Osteoblast (primary cell): ENCODE results near the gene LSM4. TPM values are rescaled to one million over a fixed set of nuclear protein-coding genes. Genes with fewer than 3 reads are reported as not detected.
A peak's percentile ranks its signal among the peaks of the same experiment; 100 is the strongest.

Experiments
- DNase-seq: peaks from one replicate; pipeline ENCODE4 v3.0.0; 2011; ENCODE audit warnings: low spot score, mixed read lengths; ENCODE audit not compliant: insufficient read length; ENCODE audit errors: missing footprints
- H2AFZ ChIP-seq: 2 replicates; pipeline ENCODE4 v1.6.0; 2011; ENCODE audit warnings: mild to moderate bottlenecking, low read length
- H3K27ac ChIP-seq: 2 replicates; pipeline ENCODE4 v1.5.1; 2011; ENCODE audit warnings: mild to moderate bottlenecking, low read depth, low read length, moderate library complexity
- H3K27me3 ChIP-seq: 2 replicates; pipeline ENCODE4 v1.6.0; 2012; ENCODE audit warnings: mild to moderate bottlenecking, control low read depth, inconsistent platforms, low read length, moderate library complexity; ENCODE audit not compliant: insufficient read depth
- H3K36me3 ChIP-seq: 2 replicates; pipeline ENCODE4 v1.5.1; 2011; ENCODE audit warnings: mild to moderate bottlenecking, low read length, control low read depth, moderate library complexity; ENCODE audit not compliant: insufficient read depth
- H3K4me1 ChIP-seq: 2 replicates; pipeline ENCODE4 v1.5.1; 2011; ENCODE audit warnings: mild to moderate bottlenecking, low read length, control low read depth, moderate library complexity; ENCODE audit not compliant: insufficient read depth
- H3K4me2 ChIP-seq: 2 replicates; pipeline ENCODE4 v1.6.0; 2011; ENCODE audit warnings: mild to moderate bottlenecking, low read length; ENCODE audit not compliant: insufficient read depth
- H3K4me3 ChIP-seq: fragments of 200-600 bp; sonication (generic); 3 replicates; pipeline ENCODE4 v1.5.1; 2012; ENCODE audit warnings: mild to moderate bottlenecking, low read length, inconsistent platforms; ENCODE audit not compliant: insufficient read depth
- H3K79me2 ChIP-seq: 2 replicates; pipeline ENCODE4 v1.6.0; 2012; ENCODE audit warnings: mild to moderate bottlenecking, low read length, control low read depth, inconsistent platforms; ENCODE audit not compliant: insufficient read depth
- H3K9me3 ChIP-seq: 2 replicates; pipeline ENCODE4 v1.5.1; 2011; ENCODE audit warnings: low read depth, low read length, control low read depth
- H4K20me1 ChIP-seq: 2 replicates; pipeline ENCODE4 v1.6.0; 2012; ENCODE audit warnings: mild to moderate bottlenecking, low read length, control low read depth; ENCODE audit not compliant: insufficient read depth
- total RNA-seq: library from RNA; depleted of rRNA; stranded (reverse); fragments of >200 nt; gene quantifications from 2 replicates; pipeline ENCODE4 v1.2.3, GENCODE V29; 2012
- TF ChIP-seq, protein P1 (sequence below): IDR thresholded peaks from 2 replicates; pipeline ENCODE4 v1.5.1; 2011; ENCODE audit warnings: mild to moderate bottlenecking, low read depth, low read length, moderate library complexity; ENCODE audit errors: extremely low read depth

LSM4 gene
- total RNA-seq, 1 donor, result 74.6 TPM

DNA sequence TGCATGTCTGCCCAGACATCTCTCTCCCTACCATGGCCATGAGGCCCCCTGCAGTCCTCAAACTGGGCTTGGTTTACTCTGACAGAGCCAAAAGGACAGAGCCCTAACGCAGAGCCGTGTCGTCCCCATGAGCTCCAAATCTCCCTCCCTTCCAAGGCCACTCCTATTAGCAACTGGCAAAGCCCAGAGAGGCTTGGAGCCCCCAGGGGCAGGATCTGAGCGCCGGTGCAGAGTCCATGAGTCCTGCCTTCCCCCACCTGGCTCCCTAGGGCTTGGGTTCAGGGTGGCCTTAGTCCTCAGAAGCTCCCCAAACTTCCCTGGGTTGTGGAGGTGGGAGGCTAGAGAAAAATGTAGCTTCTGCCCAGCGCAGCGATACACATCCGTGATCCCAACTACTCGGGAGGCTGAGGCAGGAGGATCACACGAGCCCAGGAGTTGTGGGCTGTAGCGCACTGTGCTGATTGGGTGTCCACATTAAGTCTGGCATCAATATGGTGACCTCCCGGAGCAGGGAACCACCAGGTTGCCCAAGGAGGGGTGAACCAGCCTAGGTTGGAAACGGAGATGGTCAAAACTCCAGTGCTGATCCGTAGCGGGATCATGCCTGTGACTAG, 10.1 kb upstream of the LSM4 start:
- H3K9me3 ChIP-seq, result no peaks in the 10 kb centered on the region
- no peaks in the 10 kb centered on the region for H3K36me3 ChIP-seq
- no peaks in the 10 kb centered on the region for H4K20me1 ChIP-seq
- H3K27ac ChIP-seq, result no peak overlapping the region
- H3K79me2 ChIP-seq, result no peaks in the 10 kb centered on the region
- no peak overlapping the region for H3K4me2 ChIP-seq
- no peak overlapping the region for H2AFZ ChIP-seq
- peaks cover 10% of the 10 kb centered on the region for H3K4me1 ChIP-seq
- peak; percentile 22 for DNase-seq
- H3K4me3 ChIP-seq, result no peak overlapping the region
- H3K27me3 ChIP-seq, result peaks cover 2% of the 10 kb centered on the region
- TF ChIP-seq, protein P1, sequence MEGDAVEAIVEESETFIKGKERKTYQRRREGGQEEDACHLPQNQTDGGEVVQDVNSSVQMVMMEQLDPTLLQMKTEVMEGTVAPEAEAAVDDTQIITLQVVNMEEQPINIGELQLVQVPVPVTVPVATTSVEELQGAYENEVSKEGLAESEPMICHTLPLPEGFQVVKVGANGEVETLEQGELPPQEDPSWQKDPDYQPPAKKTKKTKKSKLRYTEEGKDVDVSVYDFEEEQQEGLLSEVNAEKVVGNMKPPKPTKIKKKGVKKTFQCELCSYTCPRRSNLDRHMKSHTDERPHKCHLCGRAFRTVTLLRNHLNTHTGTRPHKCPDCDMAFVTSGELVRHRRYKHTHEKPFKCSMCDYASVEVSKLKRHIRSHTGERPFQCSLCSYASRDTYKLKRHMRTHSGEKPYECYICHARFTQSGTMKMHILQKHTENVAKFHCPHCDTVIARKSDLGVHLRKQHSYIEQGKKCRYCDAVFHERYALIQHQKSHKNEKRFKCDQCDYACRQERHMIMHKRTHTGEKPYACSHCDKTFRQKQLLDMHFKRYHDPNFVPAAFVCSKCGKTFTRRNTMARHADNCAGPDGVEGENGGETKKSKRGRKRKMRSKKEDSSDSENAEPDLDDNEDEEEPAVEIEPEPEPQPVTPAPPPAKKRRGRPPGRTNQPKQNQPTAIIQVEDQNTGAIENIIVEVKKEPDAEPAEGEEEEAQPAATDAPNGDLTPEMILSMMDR, result no peak

DNA sequence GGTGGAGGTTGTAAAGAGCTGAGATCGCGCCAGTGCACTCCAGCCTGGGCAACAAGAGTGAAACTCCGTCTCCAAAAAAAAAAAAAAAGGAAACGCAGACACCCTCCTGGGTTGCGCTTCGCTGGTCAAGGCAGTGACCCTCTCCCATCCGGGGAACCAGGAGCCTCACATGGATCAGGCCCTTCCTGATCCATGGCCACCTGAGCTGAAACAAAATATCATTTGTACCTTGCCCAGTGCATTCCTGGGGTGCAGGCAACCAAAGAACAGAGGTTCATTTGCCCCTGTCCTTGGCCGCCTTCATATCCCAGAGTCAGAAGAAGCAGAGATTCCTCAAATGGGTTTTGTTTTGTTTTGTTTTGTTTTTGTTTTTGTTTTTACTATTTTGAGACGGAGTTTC, 8.0 kb upstream of the LSM4 start:
- Histone ChIP-seq H3K4me1 (peaks cover 10% of the 10 kb centered on the region), H3K4me3 (no peak overlapping the region), H3K27ac (no peak overlapping the region), H3K79me2 (no peaks in the 10 kb centered on the region), H4K20me1 (no peaks in the 10 kb centered on the region), H3K36me3 (no peaks in the 10 kb centered on the region), H2AFZ (no peak overlapping the region), H3K4me2 (no peak overlapping the region), H3K27me3 (no peaks in the 10 kb centered on the region), H3K9me3 (no peaks in the 10 kb centered on the region)
- no peak for DNase-seq
- TF ChIP-seq, protein P1, result no peak

DNA sequence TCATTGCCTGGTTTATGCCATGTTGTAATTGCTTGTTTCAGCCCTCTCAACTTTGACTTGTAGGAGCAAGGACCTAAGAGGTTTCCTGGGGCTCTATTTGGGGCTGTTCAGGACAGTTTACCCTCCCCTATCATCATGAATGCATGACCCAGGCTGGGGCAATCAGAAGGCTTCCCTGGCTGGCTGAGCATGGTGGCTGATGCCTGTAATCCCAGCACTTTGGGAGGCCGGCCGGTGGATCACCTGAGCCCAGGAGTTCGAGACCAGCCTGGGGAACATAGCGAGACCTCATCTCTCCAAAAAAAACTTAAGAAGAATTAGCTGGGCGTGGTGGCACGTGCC, 6.1 kb upstream of the LSM4 start:
- Histone ChIP-seq H3K4me3 (peak overlapping the region; percentile 62), H3K4me2 (peak overlapping the region; percentile 88), H3K79me2 (no peaks in the 10 kb centered on the region), H3K9me3 (no peaks in the 10 kb centered on the region), H3K27ac (peak overlapping the region; percentile 59), H2AFZ (peak overlapping the region; percentile 95), H3K27me3 (no peaks in the 10 kb centered on the region), H3K36me3 (no peaks in the 10 kb centered on the region), H4K20me1 (no peaks in the 10 kb centered on the region), H3K4me1 (peaks cover 10% of the 10 kb centered on the region)
- no peak for DNase-seq
- TF ChIP-seq, protein P1, result no peak

DNA sequence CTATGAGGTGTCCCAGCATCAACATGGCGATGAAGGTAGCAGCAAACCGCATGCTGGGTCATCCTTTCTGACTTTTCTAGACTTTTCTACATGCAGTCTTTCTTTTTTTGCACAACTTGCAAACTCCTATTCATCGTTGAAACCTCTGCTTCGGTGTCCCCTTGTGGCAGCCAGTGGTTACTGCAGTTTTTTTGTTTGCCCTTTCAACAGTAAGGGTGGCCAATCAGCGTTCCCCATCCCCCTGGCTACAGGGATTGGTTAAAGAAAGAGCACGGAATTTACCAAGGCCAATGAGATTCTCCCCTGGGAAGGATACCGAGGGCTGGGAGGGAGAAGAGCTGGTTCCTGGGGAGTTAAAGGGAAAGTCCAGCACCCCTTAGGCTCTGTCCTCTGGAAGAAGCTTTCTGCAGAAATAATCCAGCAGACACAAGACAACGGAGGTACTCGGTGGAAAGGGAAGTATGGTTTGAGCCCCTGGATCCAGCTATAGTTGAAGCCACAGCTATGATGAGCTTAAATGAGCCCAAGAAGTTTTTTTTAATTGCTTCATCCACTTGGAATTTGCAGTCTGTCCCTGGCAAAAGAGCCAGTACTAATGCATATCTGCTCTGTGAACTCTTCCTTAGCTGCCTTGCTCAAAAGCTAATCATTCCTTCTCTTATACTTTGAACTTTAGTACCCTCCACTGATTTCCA, 5.6 kb upstream of the LSM4 start:
- Histone ChIP-seq H3K4me1 (peaks cover 14% of the 10 kb centered on the region), H3K4me3 (peak overlapping the region; percentile 62), H3K27ac (peak overlapping the region; percentile 59), H3K9me3 (no peaks in the 10 kb centered on the region), H3K27me3 (no peaks in the 10 kb centered on the region), H3K36me3 (no peaks in the 10 kb centered on the region), H4K20me1 (no peaks in the 10 kb centered on the region), H3K4me2 (peak overlapping the region; percentile 88), H3K79me2 (no peaks in the 10 kb centered on the region), H2AFZ (peak overlapping the region; percentile 95)
- TF ChIP-seq, protein P1, result peak; percentile 98
- peak; percentile 100 for DNase-seq
